Neuron (in vitro differentiated cells): ENCODE results near the gene SDK1.
"Not testable (repeated sequence)": the region's sequence is repeated elsewhere in the genome, so short reads cannot be mapped to it uniquely, and the experiment has no call there.

Experiments
- H2AFZ ChIP-seq: one replicate; pipeline ENCODE4 v1.6.1; 2013; ENCODE audit warnings: low read depth, mild to moderate bottlenecking, inconsistent platforms, low read length, moderate library complexity
- H3K27me3 ChIP-seq: one replicate; pipeline ENCODE4 v1.6.1; 2013; ENCODE audit warnings: low read length; ENCODE audit not compliant: insufficient read depth
- H3K36me3 ChIP-seq: one replicate; pipeline ENCODE4 v1.6.1; 2013; ENCODE audit warnings: low read length; ENCODE audit not compliant: insufficient read depth
- H3K4me1 ChIP-seq: one replicate; pipeline ENCODE4 v1.6.1; 2013; ENCODE audit warnings: low read length; ENCODE audit not compliant: insufficient read depth
- H3K4me3 ChIP-seq: 2 replicates; pipeline ENCODE4 v1.5.1; 2013; ENCODE audit warnings: mild to moderate bottlenecking, low read length, moderate library complexity
- H3K9me3 ChIP-seq: one replicate; pipeline ENCODE4 v1.6.1; 2013; ENCODE audit warnings: low read length

Gene SDK1

DNA sequence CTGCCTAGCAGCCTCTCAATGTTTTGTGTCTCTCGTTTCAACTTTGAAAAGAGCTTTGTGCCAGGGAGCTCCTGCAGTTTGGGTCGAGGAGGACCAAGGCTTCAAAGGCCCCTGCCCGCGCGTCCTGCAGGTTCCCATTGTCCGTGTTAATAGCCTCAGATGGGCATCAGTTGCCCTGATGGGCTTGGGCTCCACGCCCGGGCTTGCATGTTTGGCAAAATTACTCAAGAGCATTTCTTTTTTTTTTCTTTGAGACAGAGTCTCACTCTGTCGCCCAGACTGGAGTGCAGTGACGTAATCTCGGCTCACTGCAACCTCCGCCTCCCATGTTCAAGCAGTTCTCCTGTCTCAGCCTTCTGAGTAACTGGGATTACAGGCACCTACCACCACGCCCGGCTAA is 636.6 kb downstream of the SDK1 start:
- H3K4me3 ChIP-seq, result no peak overlapping the region
- H3K27me3 ChIP-seq, result no peaks in the 10 kb centered on the region
- H3K36me3 ChIP-seq, result no peaks in the 10 kb centered on the region
- H3K9me3 ChIP-seq, result peaks cover 17% of the 10 kb centered on the region
- H2AFZ ChIP-seq, result no peak overlapping the region
- H3K4me1 ChIP-seq, result no peaks in the 10 kb centered on the region

DNA sequence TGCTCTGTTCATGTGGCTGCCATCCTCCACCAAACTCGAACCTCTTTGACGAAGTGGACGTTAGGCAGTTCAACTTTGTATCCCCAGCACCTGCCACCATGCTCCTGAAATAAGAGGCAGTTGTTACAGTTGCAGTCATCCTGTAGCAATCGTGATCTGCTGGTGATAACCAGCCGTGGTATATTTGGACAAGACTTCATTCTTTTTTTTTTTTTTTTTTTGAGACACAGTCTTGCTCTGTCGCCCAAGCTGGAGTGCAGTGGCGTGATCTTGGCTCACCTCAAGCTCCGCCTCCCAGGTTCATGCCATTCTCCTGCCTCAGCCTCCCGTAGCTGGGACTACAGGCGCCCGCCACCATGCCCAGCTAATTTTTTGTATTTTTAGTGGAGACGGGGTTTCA is 640.7 kb downstream of the SDK1 start:
- H3K4me1 ChIP-seq, result not testable (repeated sequence)

DNA sequence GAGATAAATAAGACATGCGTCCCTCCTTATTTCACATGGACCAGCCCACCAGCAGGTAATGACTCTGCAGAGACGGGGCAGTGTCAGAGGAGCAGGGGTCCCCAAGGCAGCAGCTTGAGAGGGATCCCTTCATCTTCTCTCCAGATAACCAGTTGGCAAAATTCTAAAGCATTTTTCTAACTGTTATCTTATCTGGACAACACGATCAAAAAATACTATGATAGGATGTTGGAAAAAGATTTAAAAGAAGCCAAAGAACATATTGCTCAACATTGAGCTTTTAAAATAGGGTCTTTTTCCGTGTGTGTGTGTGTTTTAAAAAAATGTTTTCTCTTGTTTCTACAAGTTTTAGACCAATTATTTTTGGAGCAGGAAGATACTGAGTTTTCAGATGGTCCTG is 641.2 kb downstream of the SDK1 start:
- Histone ChIP-seq H3K27me3 (no peaks in the 10 kb centered on the region), H3K4me1 (no peaks in the 10 kb centered on the region), H2AFZ (no peak overlapping the region), H3K9me3 (peaks cover 1% of the 10 kb centered on the region), H3K36me3 (no peaks in the 10 kb centered on the region), H3K4me3 (no peak overlapping the region)

More for the DNA sequence above, 640.7 kb downstream of the SDK1 start:
- H3K36me3 ChIP-seq, H2AFZ ChIP-seq, H3K27me3 ChIP-seq, H3K4me3 ChIP-seq, H3K9me3 ChIP-seq: not testable (repeated sequence)

DNA sequence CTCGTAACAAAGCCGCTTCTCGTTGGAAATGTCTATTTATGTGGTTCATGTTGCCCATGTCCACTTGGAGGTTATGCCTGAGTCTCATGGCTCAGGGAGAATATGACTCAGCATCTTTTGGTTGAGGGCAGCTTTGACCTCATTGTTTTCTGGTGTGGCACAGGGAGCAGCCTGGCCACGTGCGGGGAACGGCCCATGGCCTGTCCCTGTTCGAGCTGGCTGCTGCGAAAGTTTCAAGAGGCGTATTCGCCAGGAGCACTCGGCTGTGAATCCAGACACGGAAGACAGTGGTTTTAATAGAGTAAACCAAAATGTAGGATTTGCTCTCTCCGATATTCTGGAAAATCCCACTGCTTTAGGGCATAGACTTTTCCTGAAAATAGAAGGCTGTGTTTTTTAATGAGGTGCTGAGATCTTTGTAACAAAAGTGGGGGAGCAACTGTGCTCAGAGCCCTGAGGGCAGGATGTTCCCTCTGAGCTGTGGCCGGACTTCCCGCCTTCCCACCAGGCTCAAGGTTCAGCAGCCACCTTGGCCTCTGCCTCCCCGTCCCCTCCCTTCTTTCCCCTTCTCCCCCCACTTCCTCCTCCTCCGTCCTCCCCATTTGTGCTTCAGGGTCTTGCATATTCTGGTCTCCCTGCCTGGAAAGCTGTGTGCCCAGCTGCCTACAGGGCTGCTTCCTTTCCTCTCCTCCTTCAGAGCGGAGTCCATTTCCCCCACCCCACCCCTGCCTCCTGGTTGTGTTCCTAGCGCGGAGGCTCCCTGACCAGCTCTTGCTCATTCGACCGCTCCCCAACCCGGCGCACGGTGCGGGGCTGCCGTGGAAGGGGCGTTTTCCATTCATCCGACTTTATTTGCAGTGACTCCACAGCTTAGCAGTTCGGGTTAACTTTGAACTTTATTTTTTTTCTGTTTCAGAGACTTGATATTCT is 642.0 kb downstream of the SDK1 start:
- Histone ChIP-seq H3K36me3 (no peaks in the 10 kb centered on the region), H3K27me3 (no peaks in the 10 kb centered on the region), H2AFZ (no peak overlapping the region), H3K4me3 (no peak overlapping the region), H3K9me3 (no peaks in the 10 kb centered on the region), H3K4me1 (no peaks in the 10 kb centered on the region)

- H3K9me3 ChIP-seq, result no peaks in the 10 kb centered on the region
- H2AFZ ChIP-seq, result no peak overlapping the region
- H3K4me1 ChIP-seq, result no peaks in the 10 kb centered on the region
- no peaks in the 10 kb centered on the region for H3K36me3 ChIP-seq
- no peak overlapping the region for H3K4me3 ChIP-seq
- H3K27me3 ChIP-seq, result no peaks in the 10 kb centered on the region
Observed at GRCh38 chr7:3943779-3944520, 642.9 kb downstream of the SDK1 start.

DNA sequence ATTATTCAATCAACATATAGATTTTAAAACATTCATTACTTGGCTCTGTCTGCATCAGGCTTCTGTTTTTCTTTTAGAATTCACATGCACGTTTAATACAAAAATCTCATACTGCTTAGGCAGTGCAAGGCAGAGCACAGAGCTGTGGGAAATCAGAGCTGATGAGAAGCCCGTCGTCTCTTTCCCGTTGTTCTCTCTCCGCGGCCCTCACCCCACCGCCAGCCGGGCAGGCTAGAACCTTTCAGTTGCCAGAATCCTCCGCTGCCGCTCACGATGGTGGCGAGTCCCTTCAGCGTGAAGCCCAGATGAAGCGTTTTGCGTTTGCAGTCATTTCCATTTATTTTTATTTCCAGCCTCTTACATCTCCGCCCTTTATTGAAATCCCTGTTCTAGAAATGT is 648.2 kb downstream of the SDK1 start:
- no peaks in the 10 kb centered on the region for H3K4me1 ChIP-seq
- no peaks in the 10 kb centered on the region for H3K27me3 ChIP-seq
- no peak overlapping the region for H2AFZ ChIP-seq
- H3K4me3 ChIP-seq, result no peak overlapping the region
- peaks cover 5% of the 10 kb centered on the region for H3K9me3 ChIP-seq
- peaks cover 11% of the 10 kb centered on the region for H3K36me3 ChIP-seq

DNA sequence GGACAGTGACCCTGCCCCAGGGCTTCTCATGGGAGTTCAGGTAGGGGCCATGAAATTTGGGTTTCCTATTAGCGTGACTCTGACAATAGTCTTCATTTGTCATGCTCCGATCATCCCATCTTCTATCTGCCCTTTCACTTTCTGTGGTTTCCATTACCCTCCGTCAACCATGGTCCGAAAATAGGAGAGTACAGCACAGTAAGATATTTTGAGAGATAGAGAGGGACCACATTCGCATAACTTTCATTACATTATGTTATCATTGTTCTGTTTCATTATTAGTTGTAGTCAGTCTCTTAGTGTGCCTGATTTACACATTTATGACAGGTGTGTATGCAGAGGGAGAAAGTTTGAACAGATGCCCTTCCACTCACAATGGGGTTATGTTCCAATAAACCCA is 649.2 kb downstream of the SDK1 start:
- H3K9me3 ChIP-seq, result peaks cover 5% of the 10 kb centered on the region
- no peak overlapping the region for H3K4me3 ChIP-seq
- H3K36me3 ChIP-seq, result peaks cover 11% of the 10 kb centered on the region
- H3K27me3 ChIP-seq, result no peaks in the 10 kb centered on the region
- no peaks in the 10 kb centered on the region for H3K4me1 ChIP-seq
- no peak overlapping the region for H2AFZ ChIP-seq

DNA sequence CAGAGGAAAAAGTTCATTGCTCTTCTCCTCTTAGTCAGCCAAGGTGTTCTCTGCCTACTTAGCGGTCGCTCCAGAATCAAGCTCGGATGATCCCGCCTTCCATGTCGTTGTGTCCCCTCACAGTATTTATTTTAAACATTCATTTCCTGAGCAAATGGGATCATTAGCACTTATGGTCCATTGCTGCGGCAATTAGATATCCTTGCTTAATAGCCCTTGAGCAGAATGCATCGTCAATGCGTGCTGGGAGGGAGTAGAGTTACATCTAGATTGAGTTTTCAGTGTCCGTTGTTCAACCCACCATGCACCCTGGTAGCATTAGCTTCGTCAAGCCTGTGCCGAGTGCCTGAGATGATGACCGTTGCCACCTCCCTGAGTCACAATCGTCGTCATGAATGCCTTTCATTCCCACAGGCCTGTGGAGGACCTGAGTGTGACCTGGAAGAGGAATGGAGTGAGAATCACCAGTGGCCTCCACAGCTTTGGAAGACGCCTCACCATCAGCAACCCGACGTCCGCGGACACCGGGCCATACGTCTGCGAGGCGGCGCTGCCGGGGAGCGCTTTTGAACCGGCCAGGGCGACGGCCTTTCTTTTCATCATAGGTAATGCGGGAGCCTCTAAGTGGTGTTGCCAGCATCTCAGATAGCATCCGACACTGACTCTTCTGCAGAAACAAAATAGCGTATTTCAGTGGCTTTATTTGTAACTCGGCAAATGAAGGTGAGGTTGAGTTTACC is 650.4 kb downstream of the SDK1 start:
- Histone ChIP-seq H3K4me1 (no peaks in the 10 kb centered on the region), H3K4me3 (no peak overlapping the region), H3K36me3 (peaks cover 11% of the 10 kb centered on the region), H2AFZ (no peak overlapping the region), H3K9me3 (peaks cover 5% of the 10 kb centered on the region), H3K27me3 (no peaks in the 10 kb centered on the region)

- Histone ChIP-seq H3K4me3 (no peak overlapping the region), H3K36me3 (peaks cover 11% of the 10 kb centered on the region), H3K27me3 (no peaks in the 10 kb centered on the region), H3K9me3 (peaks cover 5% of the 10 kb centered on the region), H3K4me1 (peaks cover 2% of the 10 kb centered on the region), H2AFZ (no peak overlapping the region)
Observed at GRCh38 chr7:3953133-3953532, 652.1 kb downstream of the SDK1 start.

DNA sequence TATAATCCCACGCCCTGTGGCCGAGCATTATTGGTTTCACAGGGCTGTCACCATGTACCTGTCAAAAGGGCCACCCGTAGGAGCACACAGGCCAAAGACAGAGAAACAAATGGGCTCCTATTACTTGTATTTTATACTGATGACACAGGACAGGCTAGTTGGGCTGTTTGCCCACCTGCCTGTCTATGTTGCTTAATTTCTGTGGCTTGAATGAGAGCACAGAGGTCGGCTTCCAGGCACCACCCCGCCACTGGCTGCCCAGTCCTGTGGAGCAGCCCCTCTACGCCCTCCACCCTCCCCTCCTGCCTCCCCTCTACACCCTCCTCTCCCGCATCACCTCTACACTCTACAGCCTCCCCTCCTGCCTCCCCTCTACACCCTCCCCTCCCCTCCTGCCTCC is 652.9 kb downstream of the SDK1 start:
- H3K9me3 ChIP-seq, result peaks cover 5% of the 10 kb centered on the region
- H3K36me3 ChIP-seq, result peaks cover 11% of the 10 kb centered on the region
- no peak overlapping the region for H2AFZ ChIP-seq
- no peak overlapping the region for H3K4me3 ChIP-seq
- peaks cover 2% of the 10 kb centered on the region for H3K4me1 ChIP-seq
- no peaks in the 10 kb centered on the region for H3K27me3 ChIP-seq

GRCh38 chr7:3955026-3955425 is 654.0 kb downstream of the SDK1 start:
- Histone ChIP-seq H3K27me3 (no peaks in the 10 kb centered on the region), H3K36me3 (peaks cover 11% of the 10 kb centered on the region), H3K4me1 (peaks cover 2% of the 10 kb centered on the region), H3K9me3 (peaks cover 5% of the 10 kb centered on the region), H2AFZ (no peak overlapping the region), H3K4me3 (no peak overlapping the region)

GRCh38 chr7:3955751-3956696 is 655.0 kb downstream of the SDK1 start:
- no peak overlapping the region for H2AFZ ChIP-seq
- peaks cover 2% of the 10 kb centered on the region for H3K9me3 ChIP-seq
- no peak overlapping the region for H3K4me3 ChIP-seq
- peaks cover 2% of the 10 kb centered on the region for H3K4me1 ChIP-seq
- peaks cover 10% of the 10 kb centered on the region for H3K36me3 ChIP-seq
- H3K27me3 ChIP-seq, result no peaks in the 10 kb centered on the region
